SK-N-SH treated with all-trans-retinoic acid at 6 μM for 48 hours (cell line): Measurements from ENCODE around the gene SLC38A3.

ENCODE experiments used
- ATAC-seq: fragments of 200-7000 bp; cut with Tn5 transposase; 3 replicates; pipeline ENCODE4 v1.9.1; 2020; ENCODE audit warnings: mild to moderate bottlenecking, moderate library complexity
- ARNTL ChIP-seq: fragments of 450-650 bp; formaldehyde crosslinking; IDR thresholded peaks from 2 replicates; pipeline ENCODE4 v1.5.0; 2020; ENCODE audit warnings: low read depth, mild to moderate bottlenecking, moderate library complexity, borderline replicate concordance
- BACH2 ChIP-seq: fragments of 250-450 bp; sonication (Bioruptor Pico); IDR thresholded peaks from 2 replicates; pipeline ENCODE4 v1.9.0; 2021; ENCODE audit warnings: mild to moderate bottlenecking, borderline replicate concordance
- CREB5 ChIP-seq: fragments of 250-450 bp; sonication (Bioruptor Pico); IDR thresholded peaks from 2 replicates; pipeline ENCODE4 v1.5.1; 2020; ENCODE audit warnings: low read depth, mild to moderate bottlenecking, moderate library complexity
- CSDC2 ChIP-seq: fragments of 250-450 bp; sonication (Bioruptor Pico); IDR thresholded peaks from 2 replicates; pipeline ENCODE4 v1.5.0; 2020; ENCODE audit warnings: mild to moderate bottlenecking, moderate library complexity
- CSRNP3 ChIP-seq: fragments of 250-450 bp; sonication (Bioruptor Pico); IDR thresholded peaks from 2 replicates; pipeline ENCODE4 v1.5.1; 2021; ENCODE audit warnings: mild to moderate bottlenecking, moderate library complexity
- ESRRG ChIP-seq: fragments of 250-450 bp; sonication (Bioruptor Pico); IDR thresholded peaks from 2 replicates; pipeline ENCODE4 v1.6.1; 2021; ENCODE audit warnings: mild to moderate bottlenecking
- GLIS3 ChIP-seq: fragments of 250-450 bp; sonication (Bioruptor Pico); IDR thresholded peaks from 2 replicates; pipeline ENCODE4 v1.5.0; 2020; ENCODE audit warnings: mild to moderate bottlenecking, moderate library complexity
- ISL1 ChIP-seq: fragments of 250-450 bp; sonication (Bioruptor Pico); IDR thresholded peaks from 2 replicates; pipeline ENCODE4 v2.1.2; 2022; ENCODE audit warnings: mild to moderate bottlenecking, moderate library complexity
- PATZ1 ChIP-seq: fragments of 250-450 bp; sonication (Bioruptor Pico); IDR thresholded peaks from 2 replicates; pipeline ENCODE4 v1.8.0; 2020; ENCODE audit warnings: mild to moderate bottlenecking, moderate library complexity, borderline replicate concordance
- PPARA ChIP-seq: fragments of 250-450 bp; sonication (Bioruptor Pico); IDR thresholded peaks from 2 replicates; pipeline ENCODE4 v1.5.0; 2020; ENCODE audit warnings: mild to moderate bottlenecking, borderline replicate concordance
- SNAI2 ChIP-seq: fragments of 250-450 bp; sonication (Bioruptor Pico); IDR thresholded peaks from 2 replicates; pipeline ENCODE4 v1.5.0; 2020; ENCODE audit warnings: mild to moderate bottlenecking, moderate library complexity
- TCF4 ChIP-seq: fragments of 250-450 bp; sonication (Bioruptor Pico); IDR thresholded peaks from 2 replicates; pipeline ENCODE4 v1.8.0; 2021; ENCODE audit warnings: mild to moderate bottlenecking, moderate library complexity, borderline replicate concordance
- TOX ChIP-seq: fragments of 250-450 bp; sonication (Bioruptor Pico); IDR thresholded peaks from 2 replicates; pipeline ENCODE4 v1.8.0; 2021; ENCODE audit warnings: mild to moderate bottlenecking, moderate library complexity, borderline replicate concordance
- TSHZ2 ChIP-seq: fragments of 250-450 bp; sonication (Bioruptor Pico); IDR thresholded peaks from 2 replicates; pipeline ENCODE4 v1.5.0; 2020; ENCODE audit warnings: mild to moderate bottlenecking, moderate library complexity
- ZC3H10 ChIP-seq: fragments of 250-450 bp; sonication (Bioruptor Pico); IDR thresholded peaks from 2 replicates; pipeline ENCODE4 v1.5.1; 2021; ENCODE audit warnings: mild to moderate bottlenecking, moderate library complexity
- ZFP3 ChIP-seq: fragments of 250-450 bp; sonication (Bioruptor Pico); IDR thresholded peaks from 2 replicates; pipeline ENCODE4 v1.5.0; 2020; ENCODE audit warnings: mild to moderate bottlenecking, moderate library complexity
- ZFP30 ChIP-seq: fragments of 450-650 bp; formaldehyde crosslinking; IDR thresholded peaks from 2 replicates; pipeline ENCODE4 v1.5.0; 2022; ENCODE audit warnings: mild to moderate bottlenecking, moderate library complexity
- ZNF565 ChIP-seq: fragments of 450-650 bp; formaldehyde crosslinking; conservative IDR thresholded peaks from 2 replicates; pipeline ENCODE4 v1.5.0; 2020; ENCODE audit warnings: low read depth, mild to moderate bottlenecking, moderate library complexity
- ZNF70 ChIP-seq: fragments of 450-650 bp; formaldehyde crosslinking; IDR thresholded peaks from 2 replicates; pipeline ENCODE4 v1.5.0; 2020; ENCODE audit warnings: mild to moderate bottlenecking, moderate library complexity

Gene SLC38A3

GRCh38 chr3:50260027-50260941 is 55.2 kb downstream of the SLC38A3 start:
- TF ChIP-seq ZFP3 (peak; percentile 77; the same call in 1 of the 2 replicates), TSHZ2 (CRISPR knock-in tag) (peak; percentile 14; the same call in 1 of the 2 replicates), CSDC2 (CRISPR knock-in tag) (0 out of 2 replicates have a peak, but pooled peaks have one; percentile 12), ESRRG (CRISPR knock-in tag) (0 out of 2 replicates have a peak, but pooled peaks have one; percentile 17), PPARA (CRISPR knock-in tag) (peak; percentile 13; the same call in 1 of the 2 replicates), ZNF70 (peak; percentile 37), ZNF565 (CRISPR knock-in tag) (no peak; the same call in 1 of the 2 replicates), TCF4 (CRISPR knock-in tag) (peak; percentile 20; the same call in 1 of the 2 replicates), ZC3H10 (CRISPR knock-in tag) (no peak), BACH2 (CRISPR knock-in tag) (no peak), CSRNP3 (peak; percentile 11; the same call in 1 of the 2 replicates), ARNTL (CRISPR knock-in tag) (no peak), PATZ1 (CRISPR knock-in tag) (0 out of 2 replicates have a peak, but pooled peaks have one; percentile 59), TOX (no peak), ISL1 (CRISPR knock-in tag) (no peak)
- peak; percentile 76 for ATAC-seq

- TF ChIP-seq TCF4 (CRISPR knock-in tag): no peak
- TF ChIP-seq ZC3H10 (CRISPR knock-in tag): no peak
- no peak for TF ChIP-seq GLIS3 (CRISPR knock-in tag)
- no peak for TF ChIP-seq SNAI2
- TF ChIP-seq PATZ1 (CRISPR knock-in tag): no peak
- TF ChIP-seq TOX: no peak
- TF ChIP-seq ESRRG (CRISPR knock-in tag): no peak
- no peak for TF ChIP-seq CREB5 (CRISPR knock-in tag)
- no peak for TF ChIP-seq ARNTL (CRISPR knock-in tag)
- TF ChIP-seq ZNF70: no peak
- TF ChIP-seq ISL1 (CRISPR knock-in tag): no peak
- TF ChIP-seq ZFP3: no peak
- no peak for TF ChIP-seq ZFP30 (CRISPR knock-in tag)
- no peak for ATAC-seq
These were observed 55.9 kb downstream of the SLC38A3 start for GRCh38 chr3:50260942-50261441.
